HepG2 (cell line): Measurements from ENCODE around the gene TMEM108. TPM values are rescaled to one million over a fixed set of nuclear protein-coding genes. Genes with fewer than 3 reads are reported as not detected.

Experiments
- ATAC-seq: fragments of 200-7000 bp; cut with Tn5 transposase; 3 replicates; pipeline ENCODE4 v1.9.1; 2020; ENCODE audit warnings: mild to moderate bottlenecking, moderate library complexity
- BruUV-seq: library from RNA; stranded (reverse); fragments of 400-500 nt; replicated peaks from 2 replicates; lab custom pipeline; 2021; lab: Mats Ljungman, UMichigan
- CTCF ChIA-PET: fragments of 300-600 bp; formaldehyde crosslinking; extraction: SDS; loops from one replicate; lab custom pipeline; 2021; ENCODE audit warnings: low total read pairs, inconsistent platforms, low intra/inter-chr PET ratio; lab: Yijun Ruan, JAX
- POLR2A ChIA-PET: fragments of 350-600 bp; sonication (Branson Sonifier 250); formaldehyde crosslinking; loops from one replicate; lab custom pipeline; 2020; ENCODE audit warnings: antibody characterized with exemption, inconsistent platforms; lab: Yijun Ruan, JAX
- DNase-seq: peaks from one replicate; pipeline ENCODE4 v3.0.0-alpha.2; 2015; ENCODE audit warnings: low spot score
- FAIRE-seq: peaks from 3 replicates; lab custom pipeline; 2011; peaks lifted over from hg19 to GRCh38; lab: Jason Lieb, UNC
- H2AFZ ChIP-seq: one replicate; pipeline ENCODE4 v1.6.1; 2011; ENCODE audit warnings: low read length, inconsistent platforms
- H3K27ac ChIP-seq: fragments of 300-600 bp; 3 replicates; pipeline ENCODE4 v1.8.0; 2011; ENCODE audit warnings: mixed run types, mild to moderate bottlenecking, mixed read lengths, low read length, inconsistent platforms; ENCODE audit not compliant: insufficient read depth; ENCODE audit errors: extremely low read length
- H3K27me3 ChIP-seq, 2 experiments: fragments of 200-600 bp in 1 of 2; 2 replicates in 1 of 2; 3 replicates in 1 of 2; pipeline versions ENCODE4 v1.6.0 to v1.8.0; 2011; ENCODE audit warnings: low read length in 2 of 2, mild to moderate bottlenecking in 2 of 2, moderate library complexity in 2 of 2, inconsistent platforms in 1 of 2; ENCODE audit not compliant: insufficient read depth in 2 of 2, control insufficient read depth in 1 of 2
- H3K36me3 ChIP-seq, 2 experiments: fragments of 200-600 bp in 1 of 2; replicated peaks in 1 of 2; 2 replicates in 1 of 2; 3 replicates in 1 of 2; pipeline versions ENCODE4 v1.5.1 to v1.8.0; 2011; ENCODE audit warnings: low read length in 2 of 2, inconsistent platforms in 1 of 2; ENCODE audit not compliant: insufficient read depth in 2 of 2, control insufficient read depth in 1 of 2
- H3K4me1 ChIP-seq: 2 replicates; pipeline ENCODE4 v1.5.1; 2012; ENCODE audit warnings: low read length, inconsistent platforms; ENCODE audit not compliant: insufficient read depth
- H3K4me2 ChIP-seq: 2 replicates; pipeline ENCODE4 v1.6.0; 2011; ENCODE audit warnings: low read depth, low read length, inconsistent platforms
- H3K4me3 ChIP-seq, 3 experiments: fragments of 200-600 bp in 1 of 3; sonication (generic), shearing (Covaris generic) in 1 of 3; replicated peaks in 1 of 3; 2 replicates each; pipeline ENCODE4 v1.5.1; 2011 to 2016; ENCODE audit warnings: low read length in 3 of 3, inconsistent platforms in 2 of 3, low read depth in 2 of 3, mild to moderate bottlenecking in 2 of 3, control low read depth in 1 of 3, mixed read lengths in 1 of 3; ENCODE audit not compliant: insufficient read depth in 1 of 3
- H3K79me2 ChIP-seq: one replicate; pipeline ENCODE4 v1.6.1; 2011; ENCODE audit warnings: low read length, inconsistent platforms; ENCODE audit not compliant: insufficient read depth
- H3K9ac ChIP-seq: 2 replicates; pipeline ENCODE4 v1.6.0; 2011; ENCODE audit warnings: mild to moderate bottlenecking, low read depth, low read length, inconsistent platforms; ENCODE audit not compliant: insufficient read depth
- H3K9me3 ChIP-seq: 2 replicates; pipeline ENCODE4 v1.5.1; 2012; ENCODE audit warnings: mild to moderate bottlenecking, low read length
- H4K20me1 ChIP-seq: 2 replicates; pipeline ENCODE4 v1.6.0; 2011; ENCODE audit warnings: inconsistent platforms, mild to moderate bottlenecking, low read length, moderate library complexity; ENCODE audit not compliant: insufficient read depth
- TCF7L2 ChIP-seq: IDR thresholded peaks from 2 replicates; pipeline ENCODE4 v1.6.1; 2011; ENCODE audit warnings: mild to moderate bottlenecking, low read depth, low read length, moderate library complexity
- ZFX ChIP-seq: sonication (generic); formaldehyde crosslinking; IDR thresholded peaks from 2 replicates; pipeline ENCODE4 v1.4.0; 2020; ENCODE audit warnings: mild to moderate bottlenecking, low read depth, missing genetic modification reagents, moderate library complexity
- WGBS: methylation state at CpG from one replicate; pipeline ENCODE4 v1.1.6; 2017; ENCODE audit warnings: low lambda C conversion rate; 5-methylcytosine and 5-hydroxymethylcytosine counted together
- in situ Hi-C: cut with HindIII; loops from 2 replicates; pipeline ENCODE4 v1.10.0; 2017; ENCODE audit warnings: low pct_unique_long_range_greater_than_20kb; ENCODE audit not compliant: extremely low pct_ligation_motif_present
- intact Hi-C: fragments of 100-400 bp; cut with micrococcal nuclease; formaldehyde crosslinking; loops from one replicate; pipeline ENCODE4 v1.10.0; 2022; ENCODE audit not compliant: unreplicated experiment
- polyA plus RNA-seq, 8 experiments: library from polyadenylated mRNA; depleted of rRNA in 3 of 8; stranded (reverse) in 7 of 8; unstranded in 1 of 8; fragments of >200 nt; fragmentation: Illumina TruSeq in 4 of 8; extraction: Trizol in 4 of 8; gene quantifications; 2 replicates each; pipeline versions ENCODE4 v1.2.1 to v1.2.3, GENCODE V29; 2011 to 2016; ENCODE audit warnings: low read depth in 4 of 8, missing spikeins in 1 of 8, mixed read lengths in 1 of 8; ENCODE audit not compliant: insufficient read depth in 1 of 8
- total RNA-seq, 5 experiments: library from RNA; depleted of rRNA; stranded (reverse); fragments of >200 nt; fragmentation: Illumina TruSeq; extraction: Trizol; gene quantifications; 2 replicates each; pipeline ENCODE4 v1.2.3, GENCODE V29; 2016; ENCODE audit warnings: low read depth in 1 of 5
- TF ChIP-seq, protein P1 (sequence below): sonication (generic); formaldehyde crosslinking; IDR thresholded peaks from 2 replicates; pipeline ENCODE4 v1.4.0; 2020; ENCODE audit warnings: mild to moderate bottlenecking, missing genetic modification reagents
- TF ChIP-seq, protein P2 (sequence below): sonication (generic); formaldehyde crosslinking; IDR thresholded peaks from 2 replicates; pipeline ENCODE4 v1.8.0; 2022; ENCODE audit warnings: mild to moderate bottlenecking, missing genetic modification reagents, moderate library complexity

The TMEM108 gene
- total and polyA plus RNA-seq, 2 of the 13 experiments (the other 11 are each of a cell fraction or from before 2014, with no cell fraction given): not detected

DNA sequence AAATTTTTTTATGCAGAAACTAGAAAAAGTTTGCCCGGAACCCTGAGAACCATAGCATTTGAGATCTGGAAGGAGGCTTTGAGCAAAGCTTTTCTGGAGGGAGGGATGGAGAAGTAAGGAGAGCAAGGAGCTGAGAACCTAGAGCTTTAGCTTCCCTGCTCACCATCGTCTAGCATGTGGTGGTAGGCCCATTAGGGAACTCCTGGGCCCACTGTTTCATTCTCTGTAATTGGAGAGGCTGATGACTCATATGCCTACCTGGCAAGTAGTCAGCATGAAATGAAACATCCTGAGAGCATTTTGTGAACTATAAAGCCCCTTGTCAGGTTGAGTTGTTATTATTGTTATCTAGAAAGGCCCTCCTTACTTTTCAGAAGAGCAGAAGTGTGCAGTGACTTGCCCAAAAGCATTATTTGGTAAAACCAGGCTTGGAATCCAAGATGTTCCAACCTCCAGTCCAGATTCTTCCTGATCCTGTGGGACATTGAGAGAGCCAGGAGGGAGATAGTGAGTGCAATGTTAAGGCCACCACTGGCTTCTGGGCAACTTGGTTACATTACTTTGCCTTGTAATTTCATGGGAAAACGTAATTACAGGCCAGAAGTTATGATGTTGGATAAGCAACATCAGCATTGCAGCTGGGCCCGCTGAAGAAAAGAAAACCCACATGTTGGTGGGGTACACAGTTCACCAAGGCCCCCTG, 257.2 kb downstream of the TMEM108 start:
- in situ Hi-C loops (no loop called here), intact Hi-C loops (no loop called here)
- 11% methylated on average over 4 of the region's 4 CpGs for WGBS
- no peak for TF ChIP-seq TCF7L2
- TF ChIP-seq, protein P1, sequence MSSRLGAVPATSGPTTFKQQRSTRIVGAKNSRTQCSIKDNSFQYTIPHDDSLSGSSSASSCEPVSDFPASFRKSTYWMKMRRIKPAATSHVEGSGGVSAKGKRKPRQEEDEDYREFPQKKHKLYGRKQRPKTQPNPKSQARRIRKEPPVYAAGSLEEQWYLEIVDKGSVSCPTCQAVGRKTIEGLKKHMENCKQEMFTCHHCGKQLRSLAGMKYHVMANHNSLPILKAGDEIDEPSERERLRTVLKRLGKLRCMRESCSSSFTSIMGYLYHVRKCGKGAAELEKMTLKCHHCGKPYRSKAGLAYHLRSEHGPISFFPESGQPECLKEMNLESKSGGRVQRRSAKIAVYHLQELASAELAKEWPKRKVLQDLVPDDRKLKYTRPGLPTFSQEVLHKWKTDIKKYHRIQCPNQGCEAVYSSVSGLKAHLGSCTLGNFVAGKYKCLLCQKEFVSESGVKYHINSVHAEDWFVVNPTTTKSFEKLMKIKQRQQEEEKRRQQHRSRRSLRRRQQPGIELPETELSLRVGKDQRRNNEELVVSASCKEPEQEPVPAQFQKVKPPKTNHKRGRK: no peak
- TF ChIP-seq ZFX: no peak
- TF ChIP-seq, protein P2, sequence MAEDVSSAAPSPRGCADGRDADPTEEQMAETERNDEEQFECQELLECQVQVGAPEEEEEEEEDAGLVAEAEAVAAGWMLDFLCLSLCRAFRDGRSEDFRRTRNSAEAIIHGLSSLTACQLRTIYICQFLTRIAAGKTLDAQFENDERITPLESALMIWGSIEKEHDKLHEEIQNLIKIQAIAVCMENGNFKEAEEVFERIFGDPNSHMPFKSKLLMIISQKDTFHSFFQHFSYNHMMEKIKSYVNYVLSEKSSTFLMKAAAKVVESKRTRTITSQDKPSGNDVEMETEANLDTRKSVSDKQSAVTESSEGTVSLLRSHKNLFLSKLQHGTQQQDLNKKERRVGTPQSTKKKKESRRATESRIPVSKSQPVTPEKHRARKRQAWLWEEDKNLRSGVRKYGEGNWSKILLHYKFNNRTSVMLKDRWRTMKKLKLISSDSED (CRISPR knock-in tag): no peak
- Histone ChIP-seq H3K9me3 (no peaks in the 10 kb centered on the region), H3K4me2 (no peak overlapping the region), H3K4me3 (no peak overlapping the region), H3K36me3 (no peaks in the 10 kb centered on the region), H2AFZ (no peak overlapping the region), H3K4me1 (no peaks in the 10 kb centered on the region), H3K27ac (no peak overlapping the region), H3K79me2 (no peaks in the 10 kb centered on the region), H3K9ac (no peak overlapping the region), H4K20me1 (no peaks in the 10 kb centered on the region), H3K27me3 (peaks cover 0 to 1% of the 10 kb centered on the region in 2 experiments; a peak in 1 of 5 replicates)
- FAIRE-seq (no peak), DNase-seq (no peak), ATAC-seq (no peak)
- BruUV-seq: no TSS peak
- ChIA-PET CTCF (no interaction called here), POLR2A (no interaction called here)
